ENCODE results near the gene MEN1.

Gene MEN1

GRCh38 chr11:64757549-64758329 lies 52.6 kb downstream of the MEN1 start:
- TF ChIP-seq ZC3H10 (CRISPR knock-in tag; IDR thresholded peaks at IDR 0.05) (no peak), ESRRG (CRISPR knock-in tag; IDR thresholded peaks at IDR 0.05) (no peak), TSHZ2 (CRISPR knock-in tag; IDR thresholded peaks at IDR 0.05) (no peak), SNAI2 (CRISPR knock-in tag; IDR thresholded peaks at IDR 0.05) (no peak), ZFP30 (CRISPR knock-in tag; IDR thresholded peaks at IDR 0.05) (no peak), BACH2 (CRISPR knock-in tag; IDR thresholded peaks at IDR 0.05; ENCODE audit: borderline replicate concordance) (no peak), ISL1 (CRISPR knock-in tag; IDR thresholded peaks at IDR 0.05) (no peak), PPARA (CRISPR knock-in tag; IDR thresholded peaks at IDR 0.05; ENCODE audit: borderline replicate concordance) (no peak), ZNF565 (CRISPR knock-in tag; conservative IDR thresholded peaks at IDR 0.05; ENCODE audit: low read depth) (no peak)

DNA sequence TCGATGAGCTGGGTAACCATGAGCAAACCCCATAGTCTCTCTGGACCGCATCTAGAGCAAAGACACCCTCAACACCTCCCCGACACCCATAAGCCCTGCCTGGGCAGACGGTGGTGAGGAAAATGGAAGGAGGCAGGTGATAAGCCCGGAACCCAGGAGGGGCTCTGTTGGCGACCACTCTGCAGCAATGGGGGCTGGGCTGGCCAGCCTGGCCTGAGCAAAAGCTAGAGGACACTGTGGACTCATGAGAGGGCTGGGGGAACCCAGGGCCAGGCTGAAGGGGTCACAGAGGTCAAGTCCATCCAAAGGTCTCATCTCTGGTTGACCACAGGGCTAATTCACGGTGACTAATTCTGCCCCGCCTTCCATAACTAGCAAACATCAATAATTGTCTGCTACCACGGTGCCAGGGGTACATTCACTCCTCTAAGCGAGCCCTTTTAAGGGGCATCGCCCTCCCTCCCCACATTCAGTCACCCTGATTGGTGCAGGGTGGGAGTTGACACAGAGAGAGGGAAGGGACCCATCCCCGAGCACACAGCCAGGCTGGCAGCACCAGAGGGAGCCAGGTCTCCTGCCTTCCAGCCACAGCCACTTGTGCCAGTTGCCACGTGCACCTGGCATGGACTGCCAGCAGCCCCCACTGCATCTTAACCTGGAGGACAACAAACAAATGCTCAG lies 54.5 kb downstream of the MEN1 start:
- ATAC-seq: no peak
- no peak for TF ChIP-seq BACH2 (CRISPR knock-in tag; IDR thresholded peaks at IDR 0.05; ENCODE audit: borderline replicate concordance)
- no peak for TF ChIP-seq ZNF8 (CRISPR knock-in tag; IDR thresholded peaks at IDR 0.05)
- no peak for TF ChIP-seq OSR1 (CRISPR knock-in tag; IDR thresholded peaks at IDR 0.05)
- no peak for TF ChIP-seq CSDC2 (CRISPR knock-in tag; IDR thresholded peaks at IDR 0.05)
- no peak for TF ChIP-seq ZFP30 (CRISPR knock-in tag; IDR thresholded peaks at IDR 0.05)
- no peak for TF ChIP-seq ZNF70 (CRISPR knock-in tag; IDR thresholded peaks at IDR 0.05)
- TF ChIP-seq TOX (CRISPR knock-in tag; IDR thresholded peaks at IDR 0.05; ENCODE audit: borderline replicate concordance): no peak
- TF ChIP-seq, protein P1, sequence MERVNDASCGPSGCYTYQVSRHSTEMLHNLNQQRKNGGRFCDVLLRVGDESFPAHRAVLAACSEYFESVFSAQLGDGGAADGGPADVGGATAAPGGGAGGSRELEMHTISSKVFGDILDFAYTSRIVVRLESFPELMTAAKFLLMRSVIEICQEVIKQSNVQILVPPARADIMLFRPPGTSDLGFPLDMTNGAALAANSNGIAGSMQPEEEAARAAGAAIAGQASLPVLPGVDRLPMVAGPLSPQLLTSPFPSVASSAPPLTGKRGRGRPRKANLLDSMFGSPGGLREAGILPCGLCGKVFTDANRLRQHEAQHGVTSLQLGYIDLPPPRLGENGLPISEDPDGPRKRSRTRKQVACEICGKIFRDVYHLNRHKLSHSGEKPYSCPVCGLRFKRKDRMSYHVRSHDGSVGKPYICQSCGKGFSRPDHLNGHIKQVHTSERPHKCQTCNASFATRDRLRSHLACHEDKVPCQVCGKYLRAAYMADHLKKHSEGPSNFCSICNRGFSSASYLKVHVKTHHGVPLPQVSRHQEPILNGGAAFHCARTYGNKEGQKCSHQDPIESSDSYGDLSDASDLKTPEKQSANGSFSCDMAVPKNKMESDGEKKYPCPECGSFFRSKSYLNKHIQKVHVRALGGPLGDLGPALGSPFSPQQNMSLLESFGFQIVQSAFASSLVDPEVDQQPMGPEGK (CRISPR knock-in tag; IDR thresholded peaks at IDR 0.05; ENCODE audit: borderline replicate concordance): no peak
- TF ChIP-seq PPARA (CRISPR knock-in tag; IDR thresholded peaks at IDR 0.05; ENCODE audit: borderline replicate concordance): no peak
- TF ChIP-seq, protein P2, sequence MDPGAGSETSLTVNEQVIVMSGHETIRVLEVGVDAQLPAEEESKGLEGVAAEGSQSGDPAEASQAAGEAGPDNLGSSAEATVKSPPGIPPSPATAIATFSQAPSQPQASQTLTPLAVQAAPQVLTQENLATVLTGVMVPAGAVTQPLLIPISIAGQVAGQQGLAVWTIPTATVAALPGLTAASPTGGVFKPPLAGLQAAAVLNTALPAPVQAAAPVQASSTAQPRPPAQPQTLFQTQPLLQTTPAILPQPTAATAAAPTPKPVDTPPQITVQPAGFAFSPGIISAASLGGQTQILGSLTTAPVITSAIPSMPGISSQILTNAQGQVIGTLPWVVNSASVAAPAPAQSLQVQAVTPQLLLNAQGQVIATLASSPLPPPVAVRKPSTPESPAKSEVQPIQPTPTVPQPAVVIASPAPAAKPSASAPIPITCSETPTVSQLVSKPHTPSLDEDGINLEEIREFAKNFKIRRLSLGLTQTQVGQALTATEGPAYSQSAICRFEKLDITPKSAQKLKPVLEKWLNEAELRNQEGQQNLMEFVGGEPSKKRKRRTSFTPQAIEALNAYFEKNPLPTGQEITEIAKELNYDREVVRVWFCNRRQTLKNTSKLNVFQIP (CRISPR knock-in tag; IDR thresholded peaks at IDR 0.05; ENCODE audit: borderline replicate concordance, low read depth): no peak
- TF ChIP-seq RARB (CRISPR knock-in tag; IDR thresholded peaks at IDR 0.05): no peak
- TF ChIP-seq ARNTL (CRISPR knock-in tag; IDR thresholded peaks at IDR 0.05; ENCODE audit: borderline replicate concordance, low read depth): no peak
- no peak for TF ChIP-seq ISL1 (CRISPR knock-in tag; IDR thresholded peaks at IDR 0.05)
- no peak for TF ChIP-seq TSHZ2 (CRISPR knock-in tag; IDR thresholded peaks at IDR 0.05)
- no peak for TF ChIP-seq ZFP3 (CRISPR knock-in tag; IDR thresholded peaks at IDR 0.05)
- no peak for TF ChIP-seq ZNF565 (CRISPR knock-in tag; conservative IDR thresholded peaks at IDR 0.05; ENCODE audit: low read depth)

More at GRCh38 chr11:64757549-64758329, 52.6 kb downstream of the MEN1 start:
- ATAC-seq: no peak
